ENCODE data around the gene LYST.

DNA sequence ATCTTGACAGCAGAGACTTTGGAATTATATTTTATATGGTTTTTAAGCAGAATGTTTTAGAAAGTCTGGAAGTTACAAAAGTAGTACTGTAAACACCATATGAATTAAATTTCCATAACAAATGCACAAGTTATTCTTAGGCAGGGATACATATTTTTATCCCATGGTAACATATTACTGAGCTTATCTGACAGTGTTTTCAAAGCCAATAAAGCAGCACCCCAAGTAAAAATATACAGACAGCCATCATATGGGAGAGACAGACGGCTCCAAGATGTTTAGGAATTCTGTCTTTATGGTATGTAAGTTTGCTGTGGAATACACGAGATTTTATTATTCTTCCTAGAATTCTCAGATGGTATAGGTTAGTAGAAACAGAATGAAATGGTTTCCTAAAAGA is 205.1 kb downstream of the LYST start:
- TF ChIP-seq POLR2AphosphoS5 (IDR thresholded peaks at IDR 0.05; ENCODE audit: borderline replicate concordance, low read depth, low read length), result no peak
- no peak for TF ChIP-seq EZH2 (IDR thresholded peaks at IDR 0.05)

Data from SK-N-MC (cell line).